Panc1 (cell line): Measurements from ENCODE around the gene LLGL1.

ENCODE experiments used
- POLR2AphosphoS5 ChIP-seq: IDR thresholded peaks from 2 replicates; pipeline ENCODE4 v1.6.1; 2012; ENCODE audit warnings: mild to moderate bottlenecking, low read depth, low read length, moderate library complexity
- SIN3A ChIP-seq: IDR thresholded peaks from 2 replicates; pipeline ENCODE4 v1.6.1; 2012; ENCODE audit warnings: low read depth, mild to moderate bottlenecking, low read length, moderate library complexity, borderline replicate concordance; ENCODE audit not compliant: insufficient read depth
- TF ChIP-seq, protein P1 (sequence below): fragments of 450-650 bp; IDR thresholded peaks from 2 replicates; pipeline ENCODE4 v1.5.1; 2017; ENCODE audit warnings: mild to moderate bottlenecking

DNA sequence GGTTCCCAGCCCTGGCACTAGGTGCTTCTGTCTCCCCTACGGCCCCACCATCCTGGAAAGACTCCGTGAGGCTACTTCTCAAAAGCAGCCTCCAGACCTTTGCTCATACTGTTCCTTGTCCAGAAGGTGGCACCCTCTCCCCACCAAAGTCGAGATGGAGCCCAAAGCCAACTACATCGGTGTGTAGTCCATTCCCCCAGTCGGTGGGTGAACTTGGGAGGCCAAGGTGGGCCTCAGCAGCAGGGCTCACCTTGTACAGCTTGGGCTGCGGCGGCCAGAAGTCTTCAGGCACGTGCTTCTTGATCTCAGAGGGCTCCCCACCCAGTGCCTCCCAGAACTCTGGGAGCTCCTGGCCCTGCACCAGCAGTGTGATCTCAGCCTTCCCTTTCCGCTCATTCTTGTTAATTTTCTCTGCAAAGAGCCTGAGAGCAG is 22.9 kb downstream of the LLGL1 start:
- TF ChIP-seq, protein P1, sequence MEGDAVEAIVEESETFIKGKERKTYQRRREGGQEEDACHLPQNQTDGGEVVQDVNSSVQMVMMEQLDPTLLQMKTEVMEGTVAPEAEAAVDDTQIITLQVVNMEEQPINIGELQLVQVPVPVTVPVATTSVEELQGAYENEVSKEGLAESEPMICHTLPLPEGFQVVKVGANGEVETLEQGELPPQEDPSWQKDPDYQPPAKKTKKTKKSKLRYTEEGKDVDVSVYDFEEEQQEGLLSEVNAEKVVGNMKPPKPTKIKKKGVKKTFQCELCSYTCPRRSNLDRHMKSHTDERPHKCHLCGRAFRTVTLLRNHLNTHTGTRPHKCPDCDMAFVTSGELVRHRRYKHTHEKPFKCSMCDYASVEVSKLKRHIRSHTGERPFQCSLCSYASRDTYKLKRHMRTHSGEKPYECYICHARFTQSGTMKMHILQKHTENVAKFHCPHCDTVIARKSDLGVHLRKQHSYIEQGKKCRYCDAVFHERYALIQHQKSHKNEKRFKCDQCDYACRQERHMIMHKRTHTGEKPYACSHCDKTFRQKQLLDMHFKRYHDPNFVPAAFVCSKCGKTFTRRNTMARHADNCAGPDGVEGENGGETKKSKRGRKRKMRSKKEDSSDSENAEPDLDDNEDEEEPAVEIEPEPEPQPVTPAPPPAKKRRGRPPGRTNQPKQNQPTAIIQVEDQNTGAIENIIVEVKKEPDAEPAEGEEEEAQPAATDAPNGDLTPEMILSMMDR = peak; percentile 85
- TF ChIP-seq POLR2AphosphoS5 (no peak), SIN3A (no peak)
